Dermis blood vessel endothelial cell (primary cell): Measurements from ENCODE around the gene ACOT7. TPM values are rescaled to one million over a fixed set of nuclear protein-coding genes. Genes with fewer than 3 reads are reported as not detected.
"Not testable (repeated sequence)": the region's sequence is repeated elsewhere in the genome, so short reads cannot be mapped to it uniquely, and the experiment has no call there.

Source experiments
- DNase-seq: peaks from one replicate; pipeline ENCODE4 v3.0.0; 2010
- total RNA-seq: library from RNA; depleted of rRNA; stranded (reverse); fragments of >200 nt; gene quantifications from 2 replicates; pipeline ENCODE4 v1.2.3, GENCODE V29; 2014

Gene ACOT7
- total RNA-seq, 1 donor from 2014 or later = 17.5 TPM

DNA sequence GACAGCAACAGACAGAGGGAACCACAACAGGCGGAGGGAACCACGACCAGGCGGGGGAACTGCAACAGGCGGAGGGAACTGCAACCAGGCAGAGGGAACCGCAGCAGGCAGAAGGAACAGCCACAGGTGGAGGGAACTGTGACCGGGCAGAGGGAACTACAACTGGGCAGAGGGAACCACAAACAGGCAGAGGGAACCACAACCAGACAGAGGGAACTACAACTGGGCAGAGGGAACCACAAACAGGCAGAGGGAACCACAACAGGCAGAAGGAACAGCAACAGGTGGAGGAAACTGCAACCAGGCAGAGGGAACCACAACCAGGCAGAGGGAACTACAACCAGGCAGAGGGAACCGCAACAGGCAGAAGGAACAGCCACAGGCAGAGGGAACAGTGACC is 85.9 kb downstream of the ACOT7 start:
- DNase-seq = not testable (repeated sequence)

DNA sequence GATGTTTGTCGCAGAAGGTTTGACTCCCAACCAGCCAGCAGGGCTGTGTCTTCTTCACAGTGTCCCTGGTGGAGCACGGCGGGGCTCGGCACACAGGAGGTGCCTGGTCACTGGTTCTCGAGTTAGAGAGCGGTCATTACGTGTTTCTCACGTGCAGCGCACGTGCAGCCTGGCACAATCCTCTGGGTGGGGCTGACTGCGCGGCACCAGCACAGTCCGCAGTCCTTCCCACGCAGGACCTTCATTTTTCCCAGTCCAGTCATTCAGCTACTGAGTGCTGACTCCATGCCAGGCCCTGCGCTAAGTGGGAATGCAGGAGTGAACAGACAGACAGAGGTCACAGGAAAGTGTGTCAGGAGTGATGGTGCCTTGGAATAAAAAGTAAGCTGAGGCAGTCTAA is 86.5 kb downstream of the ACOT7 start:
- no peak for DNase-seq

- DNase-seq = no peak
These were observed 90.1 kb downstream of the ACOT7 start for GRCh38 chr1:6303397-6304012.

- DNase-seq = peak; percentile 8
These were observed 91.0 kb downstream of the ACOT7 start for GRCh38 chr1:6302568-6302967.

DNA sequence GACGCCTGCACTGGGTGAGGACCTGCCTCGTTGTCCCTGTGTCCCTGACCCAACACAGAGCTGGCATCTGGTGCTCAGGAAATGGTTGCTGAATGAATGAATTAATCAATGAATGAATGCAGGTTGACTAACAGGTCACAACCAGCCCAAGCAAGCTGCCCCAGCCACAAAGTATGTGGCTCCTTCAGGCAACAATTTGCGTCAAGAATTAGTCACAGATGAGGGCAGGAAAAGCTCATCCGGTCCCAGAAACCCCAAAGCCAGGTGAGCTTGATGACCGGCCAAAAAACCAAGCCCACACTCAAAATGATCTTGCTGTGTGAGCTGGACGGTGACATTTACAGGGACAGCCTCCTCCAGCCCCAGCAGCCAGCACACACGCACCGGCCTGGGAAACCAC is 92.0 kb downstream of the ACOT7 start:
- DNase-seq = no peak

DNA sequence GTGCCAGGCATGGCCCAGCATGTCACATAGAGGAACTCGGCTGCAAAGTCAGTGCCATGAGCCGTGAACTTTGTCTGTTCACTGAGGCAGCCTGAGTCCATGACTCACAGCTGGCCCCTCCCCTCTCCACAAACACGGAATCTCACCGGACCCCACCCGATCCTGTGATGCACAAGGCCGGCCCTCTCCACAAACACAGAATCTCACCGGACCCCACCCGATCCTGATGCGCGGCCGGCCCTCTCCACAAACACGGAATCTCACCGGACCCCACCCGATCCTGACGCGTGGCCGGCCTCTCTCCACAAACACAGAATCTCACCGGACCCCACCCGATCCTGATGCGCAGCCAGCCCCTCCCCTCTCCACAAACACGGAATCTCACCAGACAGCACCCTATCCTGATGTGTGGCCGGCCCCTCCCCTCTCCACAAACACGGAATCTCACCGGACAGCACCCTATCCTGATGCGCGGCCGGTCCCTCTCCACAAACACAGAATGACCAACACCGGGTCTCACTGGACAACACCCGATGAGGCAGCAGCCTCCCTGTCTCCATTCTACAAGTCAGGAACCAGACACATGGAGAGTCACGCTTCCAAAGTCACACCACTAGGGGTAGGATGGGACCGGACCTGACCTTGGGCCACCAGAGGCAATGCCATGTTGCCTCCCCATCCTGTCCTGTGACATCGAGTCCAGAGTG is 93.1 kb downstream of the ACOT7 start:
- DNase-seq = peak; percentile 23

DNA sequence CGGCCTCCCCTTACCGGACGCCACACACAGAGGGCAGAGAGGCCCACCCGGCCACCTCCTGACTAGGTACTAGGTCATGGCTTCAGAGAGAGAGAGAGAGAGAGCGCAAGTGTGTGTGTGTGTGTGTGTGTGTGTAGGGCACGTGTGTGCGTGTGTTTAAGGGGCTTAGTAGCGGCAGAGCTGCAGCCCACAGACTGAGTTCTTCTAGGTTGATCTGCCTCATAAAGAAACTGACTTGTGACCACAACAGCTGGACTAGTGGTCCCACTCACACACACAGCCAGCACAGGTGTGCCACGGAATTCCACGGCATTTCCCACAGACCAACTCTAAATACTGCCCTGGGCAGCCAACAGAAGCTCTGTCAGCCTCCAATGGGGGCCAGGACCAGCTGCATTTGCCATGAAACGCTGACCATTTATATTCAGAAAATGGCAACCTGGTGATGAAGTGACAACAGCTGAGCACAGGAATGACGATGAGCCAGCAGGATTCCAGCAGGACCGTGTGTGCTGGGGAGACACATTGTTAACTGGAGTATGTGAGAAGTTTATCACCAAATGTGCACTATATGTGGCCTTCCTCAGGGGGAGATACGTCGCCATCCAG is 93.9 kb downstream of the ACOT7 start:
- DNase-seq = no peak

DNA sequence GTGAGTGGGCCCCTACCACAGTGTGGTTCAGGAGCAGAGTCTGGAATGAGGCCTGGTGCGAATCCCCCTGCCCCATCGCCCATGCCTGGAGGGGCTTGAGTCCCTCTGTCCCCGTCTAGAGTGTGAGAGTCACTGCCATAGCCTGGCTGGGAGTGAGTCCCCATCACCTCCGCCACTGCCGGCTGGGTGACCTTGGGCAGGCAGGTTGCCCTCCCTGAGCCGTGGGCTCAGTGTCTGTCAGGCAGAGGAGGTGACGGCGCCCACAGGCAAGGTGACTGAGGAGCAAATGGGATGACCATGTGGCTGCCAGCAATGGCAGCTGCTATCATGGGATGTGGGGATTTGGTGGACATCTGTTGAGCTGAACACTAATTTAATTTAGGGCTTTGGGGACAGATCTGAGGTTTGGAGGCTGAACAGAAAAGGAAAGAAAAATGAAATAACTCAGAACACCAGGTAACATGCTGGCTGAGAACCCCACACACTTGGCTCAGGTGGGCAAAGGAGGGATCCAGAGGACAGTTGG is 94.6 kb downstream of the ACOT7 start:
- DNase-seq = no peak

- DNase-seq = no peak
These were observed 95.0 kb downstream of the ACOT7 start for GRCh38 chr1:6298530-6298929.

- DNase-seq = no peak
These were observed 97.7 kb downstream of the ACOT7 start for GRCh38 chr1:6295910-6296309.

DNA sequence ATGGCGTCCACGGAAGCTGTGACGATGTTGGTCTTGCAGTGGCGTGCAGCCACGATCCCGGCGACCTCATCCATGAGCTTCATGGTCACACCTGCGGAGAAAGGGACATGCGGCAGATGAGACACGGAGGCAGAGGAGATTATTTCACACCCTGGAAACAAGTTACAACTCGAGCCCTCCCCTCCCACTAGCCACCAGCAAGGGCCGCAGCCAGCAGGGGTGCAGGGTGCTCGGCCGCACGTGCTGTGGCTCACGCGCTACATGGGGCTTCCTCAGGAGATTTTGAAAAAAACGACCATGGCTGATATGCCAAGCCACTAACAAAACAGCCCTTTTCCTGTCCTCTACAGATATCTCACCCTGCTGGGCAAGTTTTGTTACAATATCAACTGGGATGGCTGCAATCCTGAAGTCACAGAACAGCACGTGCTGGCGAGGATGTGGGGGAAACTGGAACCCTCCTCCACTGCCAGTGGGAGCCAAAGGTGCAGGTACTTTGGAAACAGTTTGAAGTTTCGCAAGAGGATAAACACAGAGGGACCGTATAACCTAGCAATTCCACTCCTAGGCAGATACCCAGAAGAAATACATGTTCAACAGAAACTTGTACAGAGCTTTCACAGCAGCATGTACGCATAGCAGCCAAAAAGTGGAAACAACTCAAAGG is 98.5 kb downstream of the ACOT7 start:
- DNase-seq = no peak

- DNase-seq = no peak
These were observed 99.3 kb downstream of the ACOT7 start for GRCh38 chr1:6294080-6294889.

DNA sequence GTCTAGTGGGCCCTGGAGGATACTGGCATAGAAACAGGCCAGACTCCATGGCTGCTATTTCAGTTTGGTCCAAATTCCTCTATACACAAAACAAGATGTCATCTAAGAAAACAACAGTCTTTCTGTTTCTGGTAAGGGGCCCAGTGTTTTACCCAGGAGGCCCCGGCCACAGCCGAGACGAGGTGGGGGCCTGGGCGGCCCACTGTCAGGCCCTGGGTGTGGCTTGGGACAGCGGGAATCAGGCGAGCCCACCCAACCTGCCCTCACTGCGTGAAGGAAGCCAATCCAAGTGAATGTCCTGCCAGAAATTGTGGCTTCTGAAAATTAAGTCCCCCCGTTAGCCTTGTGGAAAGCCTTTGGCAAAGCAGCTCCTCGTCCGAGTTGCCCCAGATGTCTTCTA is 101.5 kb downstream of the ACOT7 start:
- DNase-seq = no peak

- DNase-seq = no peak
These were observed 104.9 kb downstream of the ACOT7 start for GRCh38 chr1:6288665-6289064.

- no peak for DNase-seq
These were observed 105.5 kb downstream of the ACOT7 start for GRCh38 chr1:6288026-6288425.

GRCh38 chr1:6287431-6287886 is 106.1 kb downstream of the ACOT7 start:
- DNase-seq = no peak

DNA sequence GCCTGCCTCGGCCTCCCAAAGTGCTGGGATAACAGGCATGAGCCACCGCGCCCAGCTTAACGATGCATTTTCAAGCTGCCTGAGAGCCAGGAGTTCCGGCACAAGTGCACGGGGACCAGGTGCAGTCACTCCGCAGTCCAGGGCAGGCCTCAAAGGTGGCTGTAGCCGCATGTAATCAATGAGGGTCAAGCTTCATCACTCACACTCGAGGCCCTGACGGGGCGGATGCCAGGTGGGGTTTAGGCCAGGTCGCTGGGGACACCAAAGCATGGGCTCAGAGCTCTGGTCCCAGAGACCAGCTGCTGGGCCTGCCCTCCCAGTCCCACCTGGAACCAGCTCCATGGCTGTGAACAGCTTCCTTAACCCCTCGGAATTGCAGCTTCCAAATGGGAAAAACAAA is 106.5 kb downstream of the ACOT7 start:
- DNase-seq = no peak

DNA sequence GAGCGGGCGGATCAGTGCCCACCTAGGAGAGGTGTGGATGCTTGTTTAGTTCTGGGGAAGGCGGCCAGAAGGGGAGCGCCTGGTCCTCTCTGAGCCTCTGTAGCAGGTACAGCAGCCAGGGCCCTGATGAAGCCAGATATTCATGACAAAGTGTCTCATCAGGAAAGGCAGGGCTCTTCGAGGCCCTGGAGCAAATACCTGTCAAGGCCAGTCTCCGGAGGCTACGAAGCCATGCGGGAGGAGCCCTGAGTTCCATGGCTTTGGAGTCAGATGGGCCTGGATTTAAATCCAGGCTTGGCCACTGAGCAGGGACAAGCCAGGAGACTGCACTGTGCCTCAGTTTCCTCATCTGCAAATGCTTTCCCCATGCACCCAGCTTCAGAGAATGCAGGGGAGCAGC is 107.3 kb downstream of the ACOT7 start:
- no peak for DNase-seq

GRCh38 chr1:6285336-6285735 is 108.2 kb downstream of the ACOT7 start:
- no peak for DNase-seq

- no peak for DNase-seq
These were observed 110.8 kb downstream of the ACOT7 start for GRCh38 chr1:6282577-6283270.

DNA sequence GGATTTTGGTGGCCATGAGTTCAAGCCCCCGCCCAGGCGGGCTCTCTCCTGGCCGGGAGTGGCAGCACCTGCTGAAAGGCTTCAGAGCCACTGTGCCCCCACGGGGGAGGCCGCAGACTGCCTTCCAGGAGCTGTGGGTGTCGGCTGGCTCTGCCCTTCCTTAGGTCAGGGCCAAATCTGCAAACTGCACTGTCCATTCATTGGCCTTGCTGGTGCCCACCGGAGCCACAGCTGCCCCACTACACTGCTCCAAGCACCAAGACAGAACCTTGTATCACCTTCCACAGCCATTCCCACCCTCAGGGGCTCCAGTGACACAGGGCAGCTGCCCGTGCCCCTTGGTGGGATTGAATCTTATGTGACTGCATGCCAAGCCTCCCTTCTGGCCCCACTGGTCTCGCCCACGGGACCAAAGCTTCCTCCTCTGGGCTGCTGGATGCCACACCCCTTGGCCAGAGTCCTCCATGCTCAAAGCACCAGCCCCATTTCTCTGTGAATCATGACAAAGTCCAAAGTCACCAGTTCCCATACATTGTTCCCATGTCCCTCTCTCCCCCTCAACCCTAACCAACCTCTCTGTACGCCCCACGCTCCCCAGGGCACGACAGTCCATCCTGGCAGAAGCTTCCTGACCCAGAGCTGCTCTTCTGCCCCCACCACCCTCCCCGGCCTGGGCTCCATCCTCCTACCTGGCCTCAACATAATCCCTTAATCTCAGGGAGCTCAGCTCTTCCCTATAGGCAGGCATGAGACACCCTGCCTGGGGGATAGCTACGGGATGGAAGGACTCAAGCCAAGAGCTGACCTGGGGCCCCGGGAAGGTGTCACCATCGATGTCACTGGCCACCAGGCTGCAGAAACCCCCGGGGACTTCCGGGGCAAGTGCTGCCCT is 111.8 kb downstream of the ACOT7 start:
- no peak for DNase-seq
